Lung microvascular endothelial cell (primary cell): ENCODE results near the gene DYNC1LI2. TPM values are rescaled to one million over a fixed set of nuclear protein-coding genes. Genes with fewer than 3 reads are reported as not detected.

ENCODE experiments used
- DNase-seq, 2 donors: peaks; one replicate each; pipeline versions ENCODE4 v3.0.0 to v3.0.0-alpha.2; 2010; ENCODE audit warnings: low read depth in 2 of 2
- total RNA-seq: library from RNA; depleted of rRNA; stranded (reverse); fragments of >200 nt; gene quantifications from 2 replicates; pipeline ENCODE4 v1.2.1, GENCODE V29; 2014

Gene DYNC1LI2
- total RNA-seq, 1 donor from 2014 or later, result 132 TPM

- peak in 1 of 2 donors; percentile 67 for DNase-seq
Observed at GRCh38 chr16:66740533-66740932, 10.9 kb downstream of the DYNC1LI2 start.

- peak; percentile 52 to 60 for DNase-seq
Observed at GRCh38 chr16:66740010-66740409, 11.4 kb downstream of the DYNC1LI2 start.

GRCh38 chr16:66735891-66736290 is 15.5 kb downstream of the DYNC1LI2 start:
- DNase-seq, result no peak

- no peak for DNase-seq
Observed at GRCh38 chr16:66731101-66731500, 20.3 kb downstream of the DYNC1LI2 start.

- no peak for DNase-seq
Observed at GRCh38 chr16:66728804-66729203, 22.6 kb downstream of the DYNC1LI2 start.

GRCh38 chr16:66728117-66728787 is 23.2 kb downstream of the DYNC1LI2 start:
- peak; percentile 69 to 76 for DNase-seq

GRCh38 chr16:66720766-66721165 is 30.6 kb downstream of the DYNC1LI2 start:
- DNase-seq, result no peak

GRCh38 chr16:66719246-66719645 is 32.2 kb downstream of the DYNC1LI2 start:
- DNase-seq, result no peak

- DNase-seq, result no peak
Observed at GRCh38 chr16:66717776-66718175, 33.6 kb downstream of the DYNC1LI2 start.

- peak; percentile 73 to 76 for DNase-seq
Observed at GRCh38 chr16:66717112-66717675, 34.2 kb downstream of the DYNC1LI2 start.

- no peak for DNase-seq
Observed at GRCh38 chr16:66714654-66715307, 36.6 kb downstream of the DYNC1LI2 start.

- no peak for DNase-seq
Observed at GRCh38 chr16:66714062-66714461, 37.3 kb downstream of the DYNC1LI2 start.

GRCh38 chr16:66713076-66713475 is 38.3 kb downstream of the DYNC1LI2 start:
- no peak for DNase-seq

- DNase-seq, result no peak
Observed at GRCh38 chr16:66712512-66712911, 38.9 kb downstream of the DYNC1LI2 start.

- no peak for DNase-seq
Observed at GRCh38 chr16:66711581-66711980, 39.8 kb downstream of the DYNC1LI2 start.

- no peak for DNase-seq
Observed at GRCh38 chr16:66706506-66706880, 44.9 kb downstream of the DYNC1LI2 start.

- DNase-seq, result peak; percentile 11 to 44
Observed at GRCh38 chr16:66705790-66706505, 45.5 kb downstream of the DYNC1LI2 start.

- DNase-seq, result no peak
Observed at GRCh38 chr16:66703406-66704215, 47.8 kb downstream of the DYNC1LI2 start.

- no peak for DNase-seq
Observed at GRCh38 chr16:66701516-66701915, 49.9 kb downstream of the DYNC1LI2 start.

- DNase-seq, result peak in 1 of 2 donors; percentile 19
Observed at GRCh38 chr16:66701026-66701425, 50.4 kb downstream of the DYNC1LI2 start.

GRCh38 chr16:66699898-66700297 is 51.5 kb downstream of the DYNC1LI2 start:
- DNase-seq, result no peak
